ENCODE measurements around the gene SELE.
"Not testable (repeated sequence)": the region's sequence is repeated elsewhere in the genome, so short reads cannot be mapped to it uniquely, and the experiment has no call there.

Gene SELE

GRCh38 chr1:169689395-169689794 lies 44.5 kb downstream of the SELE start:
- Histone ChIP-seq H3K27ac (ENCODE audit: poor library complexity, severe bottlenecking) (no peak overlapping the region), H3K4me1 (ENCODE audit: insufficient read depth, poor library complexity, severe bottlenecking) (no peaks in the 10 kb centered on the region), H3K36me3 (ENCODE audit: low read depth) (no peaks in the 10 kb centered on the region), H3K9me3 (ENCODE audit: severe bottlenecking) (no peaks in the 10 kb centered on the region), H3K27me3 (ENCODE audit: insufficient read depth, poor library complexity, severe bottlenecking) (no peaks in the 10 kb centered on the region), H3K4me3 (ENCODE audit: severe bottlenecking) (no peak overlapping the region)
- TF ChIP-seq CTCF (IDR thresholded peaks at IDR 0.05; ENCODE audit: poor library complexity, severe bottlenecking): no peak
- no peak for DNase-seq (ENCODE audit: low spot score)
- ATAC-seq (ENCODE audit: low read depth): no peak

- H3K4me1 ChIP-seq (ENCODE audit: insufficient read depth, poor library complexity, severe bottlenecking); ATAC-seq (ENCODE audit: low read depth); H3K4me3 ChIP-seq (ENCODE audit: severe bottlenecking); H3K27me3 ChIP-seq (ENCODE audit: insufficient read depth, poor library complexity, severe bottlenecking); DNase-seq (ENCODE audit: low spot score); H3K36me3 ChIP-seq (ENCODE audit: low read depth); H3K9me3 ChIP-seq (ENCODE audit: severe bottlenecking); H3K27ac ChIP-seq (ENCODE audit: poor library complexity, severe bottlenecking): not testable (repeated sequence)
Observed at GRCh38 chr1:169688377-169688776, 45.5 kb downstream of the SELE start.

GRCh38 chr1:169683661-169684060 lies 50.2 kb downstream of the SELE start:
- no peaks in the 10 kb centered on the region for H3K27me3 ChIP-seq (ENCODE audit: insufficient read depth, poor library complexity, severe bottlenecking)
- DNase-seq (ENCODE audit: low spot score) (no peak), ATAC-seq (ENCODE audit: low read depth) (no peak)
- no peak overlapping the region for H3K27ac ChIP-seq (ENCODE audit: poor library complexity, severe bottlenecking)
- no peaks in the 10 kb centered on the region for H3K36me3 ChIP-seq (ENCODE audit: low read depth)
- no peaks in the 10 kb centered on the region for H3K4me1 ChIP-seq (ENCODE audit: insufficient read depth, poor library complexity, severe bottlenecking)
- no peaks in the 10 kb centered on the region for H3K9me3 ChIP-seq (ENCODE audit: severe bottlenecking)
- TF ChIP-seq CTCF (IDR thresholded peaks at IDR 0.05; ENCODE audit: poor library complexity, severe bottlenecking): no peak
- no peak overlapping the region for H3K4me3 ChIP-seq (ENCODE audit: severe bottlenecking)

GRCh38 chr1:169683168-169683567 lies 50.7 kb downstream of the SELE start:
- not testable (repeated sequence) for H3K4me1 ChIP-seq (ENCODE audit: insufficient read depth, poor library complexity, severe bottlenecking); H3K27me3 ChIP-seq (ENCODE audit: insufficient read depth, poor library complexity, severe bottlenecking); H3K9me3 ChIP-seq (ENCODE audit: severe bottlenecking); H3K4me3 ChIP-seq (ENCODE audit: severe bottlenecking); ATAC-seq (ENCODE audit: low read depth); H3K27ac ChIP-seq (ENCODE audit: poor library complexity, severe bottlenecking); H3K36me3 ChIP-seq (ENCODE audit: low read depth); DNase-seq (ENCODE audit: low spot score)

- TF ChIP-seq CTCF (IDR thresholded peaks at IDR 0.05; ENCODE audit: poor library complexity, severe bottlenecking): no peak
- Histone ChIP-seq H3K9me3 (ENCODE audit: severe bottlenecking) (no peaks in the 10 kb centered on the region), H3K27ac (ENCODE audit: poor library complexity, severe bottlenecking) (no peak overlapping the region), H3K27me3 (ENCODE audit: insufficient read depth, poor library complexity, severe bottlenecking) (no peaks in the 10 kb centered on the region), H3K4me3 (ENCODE audit: severe bottlenecking) (no peak overlapping the region), H3K4me1 (ENCODE audit: insufficient read depth, poor library complexity, severe bottlenecking) (no peaks in the 10 kb centered on the region), H3K36me3 (ENCODE audit: low read depth) (no peaks in the 10 kb centered on the region)
- ATAC-seq (ENCODE audit: low read depth) (no peak), DNase-seq (ENCODE audit: low spot score) (no peak)
Observed at GRCh38 chr1:169682071-169682470, 51.8 kb downstream of the SELE start.

- no peak for TF ChIP-seq CTCF (IDR thresholded peaks at IDR 0.05; ENCODE audit: poor library complexity, severe bottlenecking)
- H3K27ac ChIP-seq (ENCODE audit: poor library complexity, severe bottlenecking): no peak overlapping the region
- H3K4me1 ChIP-seq (ENCODE audit: insufficient read depth, poor library complexity, severe bottlenecking): no peaks in the 10 kb centered on the region
- no peak for DNase-seq (ENCODE audit: low spot score)
- no peaks in the 10 kb centered on the region for H3K36me3 ChIP-seq (ENCODE audit: low read depth)
- H3K27me3 ChIP-seq (ENCODE audit: insufficient read depth, poor library complexity, severe bottlenecking): no peaks in the 10 kb centered on the region
- no peak for ATAC-seq (ENCODE audit: low read depth)
- H3K4me3 ChIP-seq (ENCODE audit: severe bottlenecking): no peak overlapping the region
- no peaks in the 10 kb centered on the region for H3K9me3 ChIP-seq (ENCODE audit: severe bottlenecking)
Observed at GRCh38 chr1:169681140-169681539, 52.7 kb downstream of the SELE start.

Data from RWPE2 (cell line).